ENCODE measurements around the gene SEC31A.

- no peak for TF ChIP-seq CTCF (conservative IDR thresholded peaks at IDR 0.05)
- no peak for TF ChIP-seq ZFX (IDR thresholded peaks at IDR 0.05)
Observed at GRCh38 chr4:82797040-82797404, 93.9 kb downstream of the SEC31A start.

Data from C4-2B (cell line).